Esophagus muscularis mucosa (tissue), 4 donors: ENCODE results near the gene ANKRD11. TPM values are rescaled to one million over a fixed set of nuclear protein-coding genes. Genes with fewer than 3 reads are reported as not detected.

ENCODE experiments used
- DNase-seq: peaks from one replicate; pipeline ENCODE4 v3.0.0-alpha.2; 2017; ENCODE audit errors: extremely low spot score
- H3K27ac ChIP-seq, 4 donors: fragments of 200-600 bp; sonication (generic); replicated peaks in 1 of 4; 1 replicate in 3 of 4; 2 replicates in 1 of 4; pipeline ENCODE4 v1.5.1; 2016 to 2019; ENCODE audit warnings: mild to moderate bottlenecking in 1 of 4
- H3K27me3 ChIP-seq, 4 donors: fragments of 200-600 bp; sonication (generic); one replicate each; pipeline versions ENCODE4 v1.5.1 to v1.6.0; 2016 to 2019
- H3K36me3 ChIP-seq, 4 donors: fragments of 200-600 bp; sonication (generic); one replicate each; pipeline ENCODE4 v1.5.1; 2016 to 2019
- H3K4me1 ChIP-seq, 4 donors: fragments of 200-600 bp; sonication (generic); one replicate each; pipeline ENCODE4 v1.5.1; 2016 to 2019
- H3K4me3 ChIP-seq, 4 donors: fragments of 200-600 bp; sonication (generic); 1 replicate in 2 of 4; 2 replicates in 2 of 4; pipeline ENCODE4 v1.5.1; 2016 to 2019; ENCODE audit warnings: mild to moderate bottlenecking in 4 of 4, moderate library complexity in 1 of 4
- H3K9me3 ChIP-seq, 4 donors: fragments of 200-600 bp; sonication (generic); 1 replicate in 3 of 4; 2 replicates in 1 of 4; pipeline ENCODE4 v1.5.1; 2016 to 2019
- EP300 ChIP-seq: sonication (generic); formaldehyde crosslinking; IDR thresholded peaks from one replicate; pipeline ENCODE4 v1.6.1; 2017; ENCODE audit warnings: antibody characterized with exemption
- POLR2A ChIP-seq: fragments of 450-650 bp; IDR thresholded peaks from one replicate; pipeline ENCODE4 v1.6.1; 2017; ENCODE audit warnings: antibody characterized with exemption, moderate library complexity, mild to moderate bottlenecking, low read depth
- POLR2AphosphoS5 ChIP-seq, 2 donors: sonication (generic); formaldehyde crosslinking; IDR thresholded peaks; one replicate each; pipeline ENCODE4 v1.6.1; 2017; ENCODE audit warnings: antibody characterized with exemption in 2 of 2
- WGBS: methylation state at CpG from one replicate; pipeline ENCODE4 v1.1.5; 2018; 5-methylcytosine and 5-hydroxymethylcytosine counted together
- intact Hi-C: fragments of 100-400 bp; cut with DNase I; formaldehyde crosslinking; loops from one replicate; pipeline ENCODE4 v1.15.1; 2023
- total RNA-seq, 4 donors: library from RNA; depleted of rRNA; stranded (reverse); fragments of >200 nt; gene quantifications; one replicate each; pipeline versions ENCODE4 v1.1.0 to v1.2.1, GENCODE V29; 2016
- TF ChIP-seq, protein P1 (sequence below), 3 experiments: fragments of 200-600 bp in 2 of 3; fragments of 450-650 bp in 1 of 3; sonication (generic) in 2 of 3; IDR thresholded peaks; one replicate each; pipeline ENCODE4 v1.5.1; 2017 to 2019; ENCODE audit warnings: antibody characterized with exemption in 3 of 3, mild to moderate bottlenecking in 2 of 3, moderate library complexity in 1 of 3

ANKRD11 gene
- total RNA-seq, 4 donors from 2014 or later = 60.8 to 119 (median 105) TPM

DNA sequence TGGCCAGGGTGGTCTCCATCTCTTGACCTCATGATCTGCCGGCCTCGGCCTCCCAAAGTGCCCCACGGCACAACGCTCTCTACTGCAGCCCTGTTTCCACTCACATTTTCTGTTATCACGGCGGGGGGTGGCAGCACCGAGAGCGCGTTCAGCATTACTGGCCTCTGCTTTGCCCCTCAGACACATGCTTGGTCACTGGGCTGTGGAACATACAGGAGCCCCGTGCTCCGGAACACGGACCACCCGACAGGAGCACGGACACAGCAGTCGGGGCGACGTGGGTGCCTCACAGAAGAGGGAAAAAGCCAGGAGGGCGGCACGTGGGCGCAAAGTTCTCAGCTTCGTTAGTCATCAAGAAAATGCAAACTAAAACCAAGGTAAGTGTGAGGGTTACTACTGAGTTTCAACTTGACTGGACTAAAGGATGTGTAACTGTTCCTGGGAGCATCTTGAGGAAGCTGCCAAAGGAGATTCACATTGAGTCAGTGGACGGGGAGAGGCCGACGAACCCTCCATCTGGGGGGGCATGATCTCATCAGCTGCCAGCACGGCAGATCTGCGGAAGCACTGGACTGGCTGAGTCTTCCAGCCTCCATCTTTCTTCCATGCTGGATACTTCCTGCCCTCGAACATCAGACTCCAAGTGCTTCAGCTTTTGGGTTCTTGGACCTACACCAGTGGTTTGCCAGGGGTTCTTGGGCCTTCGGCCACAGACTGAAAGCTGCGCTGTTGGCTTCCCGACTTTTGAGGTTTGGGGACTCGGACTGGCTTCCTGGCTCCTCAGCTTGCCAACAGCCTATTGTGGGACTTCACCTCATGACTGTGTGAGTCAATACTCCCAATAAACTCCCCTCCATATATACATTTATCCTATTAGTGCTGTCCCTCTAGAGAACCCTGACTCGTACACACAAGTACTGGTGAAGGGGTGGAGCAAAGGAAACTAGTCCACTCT lies 166.0 kb downstream of the ANKRD11 start:
- Histone ChIP-seq H3K9me3 (peaks cover 0 to 4% (median 0%) of the 10 kb centered on the region in 4 donors), H3K27me3 (no peaks in the 10 kb centered on the region), H3K36me3 (no peaks in the 10 kb centered on the region), H3K27ac (peak overlapping the region; percentile 75 to 82 (median 79)), H3K4me3 (no peak overlapping the region), H3K4me1 (peaks cover 82 to 85% (median 84%) of the 10 kb centered on the region in 4 donors)
- intact Hi-C loops = loop anchor here (5.0 kb wide), 2 partner anchors 68 to 238 kb away; partner anchors contain the start of gene RPL13
- TF ChIP-seq POLR2A (no peak), POLR2AphosphoS5 (IDR thresholded peaks at IDR 0.05) (no peak), EP300 (no peak)
- TF ChIP-seq, protein P1, sequence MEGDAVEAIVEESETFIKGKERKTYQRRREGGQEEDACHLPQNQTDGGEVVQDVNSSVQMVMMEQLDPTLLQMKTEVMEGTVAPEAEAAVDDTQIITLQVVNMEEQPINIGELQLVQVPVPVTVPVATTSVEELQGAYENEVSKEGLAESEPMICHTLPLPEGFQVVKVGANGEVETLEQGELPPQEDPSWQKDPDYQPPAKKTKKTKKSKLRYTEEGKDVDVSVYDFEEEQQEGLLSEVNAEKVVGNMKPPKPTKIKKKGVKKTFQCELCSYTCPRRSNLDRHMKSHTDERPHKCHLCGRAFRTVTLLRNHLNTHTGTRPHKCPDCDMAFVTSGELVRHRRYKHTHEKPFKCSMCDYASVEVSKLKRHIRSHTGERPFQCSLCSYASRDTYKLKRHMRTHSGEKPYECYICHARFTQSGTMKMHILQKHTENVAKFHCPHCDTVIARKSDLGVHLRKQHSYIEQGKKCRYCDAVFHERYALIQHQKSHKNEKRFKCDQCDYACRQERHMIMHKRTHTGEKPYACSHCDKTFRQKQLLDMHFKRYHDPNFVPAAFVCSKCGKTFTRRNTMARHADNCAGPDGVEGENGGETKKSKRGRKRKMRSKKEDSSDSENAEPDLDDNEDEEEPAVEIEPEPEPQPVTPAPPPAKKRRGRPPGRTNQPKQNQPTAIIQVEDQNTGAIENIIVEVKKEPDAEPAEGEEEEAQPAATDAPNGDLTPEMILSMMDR (IDR thresholded peaks at IDR 0.05) = no peak
- WGBS = 87% methylated on average over 32 of the region's 32 CpGs
- DNase-seq = no peak

DNA sequence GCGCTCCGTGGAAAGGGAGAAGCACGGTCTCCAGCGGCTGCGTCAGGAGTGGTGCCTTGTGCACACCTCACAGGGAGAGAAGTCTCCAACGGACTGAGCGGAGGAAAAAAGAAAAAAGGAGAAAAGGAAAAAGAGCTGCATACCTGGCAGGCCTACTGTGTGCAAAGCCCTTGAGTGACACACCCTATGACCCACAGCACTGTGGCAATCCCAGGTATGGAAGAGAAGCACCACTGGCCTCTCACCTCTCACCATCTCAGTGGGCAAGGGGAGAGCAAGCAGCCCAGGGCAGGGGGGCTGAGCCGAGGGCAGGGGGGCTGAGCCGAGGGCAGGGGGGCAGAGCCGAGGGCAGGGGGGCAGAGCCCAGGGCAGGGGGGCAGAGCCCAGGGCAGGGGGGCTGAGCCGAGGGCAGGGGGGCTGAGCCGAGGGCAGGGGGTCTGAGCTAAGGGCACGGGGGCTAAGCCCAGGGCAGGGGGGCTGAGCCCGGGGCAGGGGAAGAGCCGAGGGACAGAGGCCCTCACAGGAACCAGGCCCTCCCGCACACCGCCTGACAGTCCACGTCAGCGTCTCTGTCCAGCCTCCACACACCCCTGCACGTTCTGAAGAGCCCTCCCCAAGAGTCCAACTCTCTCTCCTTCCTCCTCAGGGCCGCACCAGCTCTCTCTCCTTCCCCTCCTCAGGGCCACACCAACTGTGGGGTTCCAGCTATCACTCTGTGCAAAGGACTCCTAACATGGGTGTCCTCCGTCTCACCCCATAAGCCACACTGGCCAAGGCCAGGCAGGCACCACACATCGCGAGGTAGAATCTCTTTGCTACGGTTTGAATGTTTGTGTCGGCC lies 167.0 kb downstream of the ANKRD11 start:
- H3K27me3 ChIP-seq = no peaks in the 10 kb centered on the region
- TF ChIP-seq POLR2A = no peak
- TF ChIP-seq POLR2AphosphoS5 (IDR thresholded peaks at IDR 0.05) = no peak
- TF ChIP-seq, protein P1 (IDR thresholded peaks at IDR 0.05) = no peak
- TF ChIP-seq EP300 = no peak
- 80% methylated on average over 18 of the region's 26 CpGs for WGBS
- no peak overlapping the region for H3K4me3 ChIP-seq
- H3K27ac ChIP-seq = peak overlapping the region in 3 of 4 donors; percentile 75 to 82 (median 78)
- intact Hi-C loops = no loop called here
- H3K36me3 ChIP-seq = no peaks in the 10 kb centered on the region
- peaks cover 0 to 4% (median 0%) of the 10 kb centered on the region in 4 donors for H3K9me3 ChIP-seq
- no peak for DNase-seq
- peaks cover 86 to 91% (median 90%) of the 10 kb centered on the region in 4 donors for H3K4me1 ChIP-seq

DNA sequence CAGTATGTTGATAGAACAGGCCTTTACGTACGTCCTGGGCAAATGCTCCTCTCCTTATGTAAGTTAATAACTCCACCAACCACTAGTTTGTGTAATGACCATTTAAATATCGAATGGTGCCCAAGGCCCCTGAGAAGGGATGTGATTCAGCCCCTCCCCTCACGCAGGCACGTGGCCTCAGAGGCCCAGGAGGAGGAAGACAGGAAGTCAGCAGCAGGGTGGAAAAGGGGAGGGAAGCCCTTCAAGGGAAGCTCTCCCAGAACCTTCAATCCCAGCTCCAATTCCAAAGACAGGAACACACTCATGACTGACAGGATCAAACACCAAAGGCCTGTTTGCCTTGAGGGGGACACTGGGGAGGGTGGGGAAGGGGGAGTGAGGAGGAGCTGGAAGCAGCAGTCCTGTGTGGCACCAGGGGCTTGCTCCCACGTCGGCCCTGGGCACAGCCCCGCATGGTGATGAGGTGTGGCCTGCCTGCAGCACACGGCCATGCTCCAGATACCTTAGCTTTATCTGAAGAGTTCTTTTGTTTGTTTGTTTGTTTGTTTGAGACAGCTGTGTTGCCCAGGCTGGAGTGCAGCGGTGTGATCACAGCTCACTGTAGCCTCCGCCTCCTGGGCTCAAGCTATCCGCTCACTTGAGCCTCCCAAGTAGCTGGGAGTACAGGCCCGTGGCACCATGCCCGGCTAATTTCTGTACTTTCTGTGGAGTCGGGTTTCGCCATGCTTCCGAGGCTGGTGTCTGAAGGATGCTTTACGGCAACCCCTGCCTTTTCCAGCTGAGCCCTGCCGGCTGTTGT lies 167.8 kb downstream of the ANKRD11 start:
- no peak for DNase-seq
- intact Hi-C loops = no loop called here
- Histone ChIP-seq H3K4me3 (no peak overlapping the region), H3K27me3 (no peaks in the 10 kb centered on the region), H3K9me3 (peaks cover 0 to 4% (median 0%) of the 10 kb centered on the region in 4 donors), H3K36me3 (no peaks in the 10 kb centered on the region), H3K4me1 (peaks cover 94 to 99% (median 98%) of the 10 kb centered on the region in 4 donors), H3K27ac (peak overlapping the region; percentile 64 to 82 (median 76))
- TF ChIP-seq POLR2AphosphoS5 (IDR thresholded peaks at IDR 0.05) = peak; percentile 1 to 77
- TF ChIP-seq EP300 = no peak
- TF ChIP-seq, protein P1 (IDR thresholded peaks at IDR 0.05) = no peak
- 39% methylated on average over 14 of the region's 19 CpGs for WGBS

DNA sequence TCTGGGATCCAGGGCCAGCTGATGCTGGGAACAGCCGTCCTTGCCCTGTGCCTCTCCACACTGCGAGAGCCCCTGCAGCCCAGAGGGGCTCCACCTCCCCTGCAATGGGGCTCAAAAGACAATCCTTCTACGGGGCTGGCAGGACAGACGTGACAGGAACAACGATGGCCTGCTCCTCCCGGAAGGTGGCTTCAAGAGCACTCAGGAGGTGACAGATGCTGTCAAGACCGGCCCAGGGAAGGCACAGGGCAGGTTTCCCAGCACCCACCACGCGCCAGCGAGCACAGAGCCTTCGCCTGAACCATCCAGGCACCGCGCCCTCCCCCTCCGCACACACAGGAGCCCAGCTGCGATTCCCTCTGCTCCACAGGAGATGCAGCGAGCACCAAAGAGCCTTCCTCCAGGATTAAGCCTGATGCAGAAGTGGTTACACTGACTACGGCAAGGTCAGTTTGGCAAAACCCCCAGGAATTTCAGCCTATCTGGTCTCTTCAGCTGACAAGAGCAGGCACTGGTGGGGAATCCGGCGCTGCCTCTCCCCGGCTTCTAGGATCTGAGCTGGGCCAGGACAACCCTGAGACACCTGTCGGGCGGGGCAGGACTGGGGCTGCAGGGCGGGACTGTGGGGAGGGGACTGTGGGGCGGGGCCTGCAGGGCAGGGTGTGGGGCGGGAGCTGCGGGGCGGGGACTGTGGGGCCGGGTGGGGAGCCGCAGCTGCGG lies 169.4 kb downstream of the ANKRD11 start:
- intact Hi-C loops = no loop called here

More for the DNA sequence above, 169.4 kb downstream of the ANKRD11 start:
- H3K27me3 ChIP-seq = no peaks in the 10 kb centered on the region
- peak overlapping the region; percentile 64 to 82 (median 76) for H3K27ac ChIP-seq
- no peak for DNase-seq
- TF ChIP-seq EP300 (no peak), POLR2AphosphoS5 (IDR thresholded peaks at IDR 0.05) (peak in 1 of 2 donors; percentile 55)
- H3K36me3 ChIP-seq = peaks cover 0 to 1% (median 0%) of the 10 kb centered on the region in 4 donors
- peaks cover 98 to 100% (median 100%) of the 10 kb centered on the region in 4 donors for H3K4me1 ChIP-seq
- H3K4me3 ChIP-seq = peak overlapping the region; percentile 25 to 41 (median 28)
- 35% methylated on average over 12 of the region's 30 CpGs for whole genome bisulfite sequencing
- H3K9me3 ChIP-seq = peaks cover 0 to 3% (median 0%) of the 10 kb centered on the region in 4 donors
